Mesendoderm (in vitro differentiated cells): ENCODE results near the gene FAM171A1.
A peak's percentile ranks its signal among the peaks of the same experiment; 100 is the strongest.

Source experiments
- DNase-seq: peaks from one replicate; pipeline ENCODE4 v3.0.0; 2013
- H2AK5ac ChIP-seq: 2 replicates; pipeline ENCODE4 v1.6.1; 2013; ENCODE audit warnings: low read length, inconsistent platforms
- H2BK120ac ChIP-seq: 2 replicates; pipeline ENCODE4 v1.6.1; 2013; ENCODE audit warnings: low read depth, mild to moderate bottlenecking, low read length, moderate library complexity, mixed read lengths
- H2BK15ac ChIP-seq: replicated peaks from 2 replicates; pipeline ENCODE4 v1.6.1; 2013; ENCODE audit warnings: low read depth, mild to moderate bottlenecking, moderate library complexity
- H2BK5ac ChIP-seq: 2 replicates; pipeline ENCODE4 v1.6.1; 2013; ENCODE audit warnings: low read length, inconsistent platforms
- H3K18ac ChIP-seq: 2 replicates; pipeline ENCODE4 v1.6.1; 2013; ENCODE audit warnings: mild to moderate bottlenecking, low read length, mixed read lengths
- H3K23ac ChIP-seq: one replicate; pipeline ENCODE4 v1.6.1; 2013; ENCODE audit warnings: low read length
- H3K27ac ChIP-seq: 2 replicates; pipeline ENCODE4 v1.5.1; 2013; ENCODE audit warnings: low read depth, mild to moderate bottlenecking, inconsistent platforms, low read length, moderate library complexity
- H3K27me3 ChIP-seq: 2 replicates; pipeline ENCODE4 v1.6.1; 2013; ENCODE audit warnings: low read length, control low read depth, mild to moderate bottlenecking, inconsistent platforms; ENCODE audit not compliant: insufficient read depth, poor library complexity
- H3K36me3 ChIP-seq: 2 replicates; pipeline ENCODE4 v1.6.1; 2013; ENCODE audit warnings: low read length, inconsistent platforms; ENCODE audit not compliant: control insufficient read depth, insufficient read depth
- H3K4ac ChIP-seq: one replicate; pipeline ENCODE4 v1.6.1; 2013; ENCODE audit warnings: low read depth, mild to moderate bottlenecking, low read length, moderate library complexity
- H3K4me1 ChIP-seq: 2 replicates; pipeline ENCODE4 v1.6.1; 2013; ENCODE audit warnings: low read depth, low read length, inconsistent platforms; ENCODE audit not compliant: control insufficient read depth
- H3K4me2 ChIP-seq: 2 replicates; pipeline ENCODE4 v1.6.1; 2013; ENCODE audit warnings: low read length
- H3K4me3 ChIP-seq: 2 replicates; pipeline ENCODE4 v1.5.1; 2013; ENCODE audit warnings: mild to moderate bottlenecking, low read length
- H3K56ac ChIP-seq: one replicate; pipeline ENCODE4 v1.6.1; 2013; ENCODE audit warnings: low read length
- H3K79me1 ChIP-seq: 2 replicates; pipeline ENCODE4 v1.6.1; 2013; ENCODE audit warnings: low read length, inconsistent platforms
- H3K79me2 ChIP-seq: 2 replicates; pipeline ENCODE4 v1.6.1; 2013; ENCODE audit warnings: mild to moderate bottlenecking, low read length; ENCODE audit not compliant: control insufficient read depth, insufficient read depth
- H3K9ac ChIP-seq: 2 replicates; pipeline ENCODE4 v1.6.1; 2013; ENCODE audit warnings: low read length, inconsistent platforms
- H4K5ac ChIP-seq: one replicate; pipeline ENCODE4 v1.6.1; 2013; ENCODE audit warnings: low read length
- H4K8ac ChIP-seq: one replicate; pipeline ENCODE4 v1.6.1; 2013; ENCODE audit warnings: low read depth, mild to moderate bottlenecking, control low read depth, low read length, moderate library complexity
- WGBS: extraction: QIAGEN DNeasy Blood & Tissue Kit; methylation state at CpG from one replicate; pipeline ENCODE4 v1.1.7; 2013; ENCODE audit warnings: low lambda C conversion rate, missing lambda C conversion rate; ENCODE audit not compliant: insufficient coverage; ENCODE audit errors: extremely low coverage; 5-methylcytosine and 5-hydroxymethylcytosine counted together

Gene FAM171A1

DNA sequence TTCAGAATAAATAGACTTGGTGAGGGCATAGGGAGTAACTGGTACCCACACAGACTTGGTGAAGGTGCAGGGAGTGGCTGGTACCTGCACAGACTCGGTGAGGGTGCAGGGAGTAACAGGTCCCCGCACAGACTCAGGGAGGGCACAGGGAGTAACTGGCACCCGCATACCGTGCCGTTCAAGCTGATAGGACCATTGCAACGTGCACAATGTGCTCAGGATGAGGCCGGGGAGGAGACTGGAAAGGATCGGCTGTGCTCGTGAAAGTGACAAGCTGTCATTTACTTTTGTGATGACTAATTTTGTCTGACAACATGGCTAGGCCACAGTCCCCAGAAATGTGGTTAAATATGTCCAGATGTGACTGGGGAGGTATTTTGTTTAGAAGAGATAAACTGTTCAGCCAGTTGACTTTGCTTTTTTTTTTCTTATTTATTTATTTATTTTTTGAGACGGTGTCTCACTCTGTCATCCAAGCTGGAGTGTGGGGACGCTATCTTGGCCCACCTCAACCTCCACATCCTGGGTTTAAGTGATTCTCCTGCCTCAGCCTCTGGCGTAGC is 126.4 kb downstream of the FAM171A1 start:
- no peak overlapping the region for H3K27ac ChIP-seq
- no peak for DNase-seq

GRCh38 chr10:15242261-15242840 is 128.7 kb downstream of the FAM171A1 start:
- Histone ChIP-seq H3K79me1 (peaks cover 3% of the 10 kb centered on the region), H2BK15ac (no peak overlapping the region), H4K8ac (no peak overlapping the region), H3K79me2 (no peaks in the 10 kb centered on the region), H3K4me1 (no peaks in the 10 kb centered on the region), H3K18ac (no peak overlapping the region), H4K5ac (no peak overlapping the region), H3K4me3 (no peak overlapping the region), H3K36me3 (no peaks in the 10 kb centered on the region), H3K56ac (no peak overlapping the region), H3K27ac (no peak overlapping the region), H3K4ac (no peak overlapping the region), H3K27me3 (no peaks in the 10 kb centered on the region), H3K23ac (peak overlapping the region; percentile 48), H2BK120ac (no peak overlapping the region), H2BK5ac (no peak overlapping the region), H3K4me2 (no peak overlapping the region), H2AK5ac (no peak overlapping the region), H3K9ac (no peak overlapping the region)
- DNase-seq = no peak
- no CpG with 5 or more reads among the region's 12 CpGs for WGBS

More for the DNA sequence above, 126.4 kb downstream of the FAM171A1 start:
- Histone ChIP-seq H3K27me3 (no peaks in the 10 kb centered on the region), H3K4me2 (no peak overlapping the region), H3K4ac (no peak overlapping the region), H3K9ac (no peak overlapping the region), H2AK5ac (no peak overlapping the region), H2BK5ac (no peak overlapping the region), H3K36me3 (no peaks in the 10 kb centered on the region), H3K4me1 (no peaks in the 10 kb centered on the region), H3K23ac (no peak overlapping the region), H3K79me2 (no peaks in the 10 kb centered on the region), H2BK120ac (no peak overlapping the region), H3K18ac (no peak overlapping the region), H3K4me3 (no peak overlapping the region), H4K5ac (no peak overlapping the region), H2BK15ac (no peak overlapping the region), H3K79me1 (peaks cover 3% of the 10 kb centered on the region), H3K56ac (no peak overlapping the region), H4K8ac (no peak overlapping the region)
- WGBS = no CpG with 5 or more reads among the region's 12 CpGs

DNA sequence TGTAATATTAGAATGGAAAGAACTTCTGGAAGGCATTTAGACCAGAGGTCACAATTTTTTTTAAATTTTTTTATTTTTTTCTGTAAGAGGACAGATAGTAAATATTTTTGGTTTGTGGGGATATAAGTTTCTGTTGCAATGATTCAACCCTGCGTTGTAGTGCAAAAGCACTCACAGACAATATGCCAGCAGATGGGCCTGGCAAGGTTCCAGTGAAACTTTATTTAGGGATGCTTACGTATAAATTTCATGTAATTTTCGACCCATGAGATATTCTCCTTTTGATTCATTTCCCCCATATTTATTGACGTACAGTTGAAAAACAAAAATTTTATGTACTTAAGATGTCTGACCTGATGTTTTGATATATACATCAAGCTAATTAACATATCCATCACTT is 129.8 kb downstream of the FAM171A1 start:
- Histone ChIP-seq H3K27ac (no peak overlapping the region), H3K79me2 (no peaks in the 10 kb centered on the region), H3K79me1 (peaks cover 3% of the 10 kb centered on the region), H2BK120ac (no peak overlapping the region), H2BK15ac (no peak overlapping the region), H3K23ac (no peak overlapping the region), H3K56ac (no peak overlapping the region), H3K4me1 (no peaks in the 10 kb centered on the region), H3K4me3 (no peak overlapping the region), H4K8ac (no peak overlapping the region), H3K18ac (no peak overlapping the region), H2BK5ac (no peak overlapping the region), H2AK5ac (no peak overlapping the region), H3K4me2 (no peak overlapping the region), H3K9ac (no peak overlapping the region), H4K5ac (no peak overlapping the region), H3K4ac (no peak overlapping the region), H3K36me3 (no peaks in the 10 kb centered on the region), H3K27me3 (no peaks in the 10 kb centered on the region)
- WGBS = no CpG with 5 or more reads among the region's 4 CpGs
- DNase-seq = no peak

- no peak overlapping the region for H3K4me2 ChIP-seq
- no peaks in the 10 kb centered on the region for H3K27me3 ChIP-seq
- H3K4ac ChIP-seq = no peak overlapping the region
- no peak overlapping the region for H4K8ac ChIP-seq
- H3K18ac ChIP-seq = no peak overlapping the region
- no peak for DNase-seq
- H3K9ac ChIP-seq = no peak overlapping the region
- no CpG with 5 or more reads among the region's 12 CpGs for WGBS
- H3K36me3 ChIP-seq = no peaks in the 10 kb centered on the region
- no peak overlapping the region for H3K27ac ChIP-seq
- H3K79me2 ChIP-seq = no peaks in the 10 kb centered on the region
- H3K4me3 ChIP-seq = no peak overlapping the region
- no peak overlapping the region for H3K23ac ChIP-seq
- no peak overlapping the region for H4K5ac ChIP-seq
- no peak overlapping the region for H2AK5ac ChIP-seq
- no peak overlapping the region for H2BK5ac ChIP-seq
- no peak overlapping the region for H2BK15ac ChIP-seq
- H2BK120ac ChIP-seq = no peak overlapping the region
- H3K56ac ChIP-seq = no peak overlapping the region
- no peaks in the 10 kb centered on the region for H3K79me1 ChIP-seq
- no peaks in the 10 kb centered on the region for H3K4me1 ChIP-seq
These were observed 132.3 kb downstream of the FAM171A1 start for GRCh38 chr10:15238555-15239335.

- H3K56ac ChIP-seq = no peak overlapping the region
- H3K27ac ChIP-seq = no peak overlapping the region
- no peak overlapping the region for H2BK120ac ChIP-seq
- H4K5ac ChIP-seq = no peak overlapping the region
- no peak overlapping the region for H2AK5ac ChIP-seq
- H3K4me1 ChIP-seq = no peaks in the 10 kb centered on the region
- no peak overlapping the region for H3K9ac ChIP-seq
- H3K18ac ChIP-seq = no peak overlapping the region
- no peak overlapping the region for H3K4me2 ChIP-seq
- WGBS = no CpG with 5 or more reads among the region's 5 CpGs
- no peak overlapping the region for H3K4ac ChIP-seq
- no peaks in the 10 kb centered on the region for H3K36me3 ChIP-seq
- no peaks in the 10 kb centered on the region for H3K79me2 ChIP-seq
- peaks cover 2% of the 10 kb centered on the region for H3K79me1 ChIP-seq
- H4K8ac ChIP-seq = no peak overlapping the region
- H3K4me3 ChIP-seq = no peak overlapping the region
- H3K23ac ChIP-seq = no peak overlapping the region
- no peak overlapping the region for H2BK5ac ChIP-seq
- H3K27me3 ChIP-seq = no peaks in the 10 kb centered on the region
- peak; percentile 88 for DNase-seq
- H2BK15ac ChIP-seq = no peak overlapping the region
These were observed 133.7 kb downstream of the FAM171A1 start for GRCh38 chr10:15237351-15237750.
